Measurements from ENCODE around the gene KRT4.

The KRT4 gene

GRCh38 chr12:52787324-52788191, 26.4 kb downstream of the KRT4 start:
- Histone ChIP-seq H3K27ac (no peak overlapping the region), H3K27me3 (no peaks in the 10 kb centered on the region), H3K4me1 (no peaks in the 10 kb centered on the region), H4K20me1 (no peaks in the 10 kb centered on the region), H3K4me2 (no peak overlapping the region), H3K4me3 (no peak overlapping the region), H3K9me3 (no peaks in the 10 kb centered on the region), H3K9ac (no peak overlapping the region), H3K36me3 (no peaks in the 10 kb centered on the region)
- TF ChIP-seq Cebpa-rat (IDR thresholded peaks at IDR 0.05) = no peak

- H3K27me3 ChIP-seq = no peaks in the 10 kb centered on the region
- no peak for TF ChIP-seq Cebpa-rat (IDR thresholded peaks at IDR 0.05)
- H3K4me2 ChIP-seq = no peak overlapping the region
- no peak overlapping the region for H3K9ac ChIP-seq
- no peaks in the 10 kb centered on the region for H3K36me3 ChIP-seq
- H3K4me1 ChIP-seq = no peaks in the 10 kb centered on the region
- no peak overlapping the region for H3K27ac ChIP-seq
- H4K20me1 ChIP-seq = no peaks in the 10 kb centered on the region
- H3K4me3 ChIP-seq = no peak overlapping the region
- no peaks in the 10 kb centered on the region for H3K9me3 ChIP-seq
Measured at GRCh38 chr12:52784909-52785308, 29.0 kb downstream of the KRT4 start.

GRCh38 chr12:52783563-52784316, 30.2 kb downstream of the KRT4 start:
- no peak for TF ChIP-seq Cebpa-rat (IDR thresholded peaks at IDR 0.05)
- no peaks in the 10 kb centered on the region for H3K27me3 ChIP-seq

GRCh38 chr12:52782502-52782901, 31.4 kb downstream of the KRT4 start:
- Histone ChIP-seq H3K4me2 (no peak overlapping the region), H3K36me3 (no peaks in the 10 kb centered on the region), H3K4me1 (no peaks in the 10 kb centered on the region), H3K9ac (no peak overlapping the region), H3K27me3 (no peaks in the 10 kb centered on the region), H3K4me3 (no peak overlapping the region), H3K27ac (no peak overlapping the region), H4K20me1 (no peaks in the 10 kb centered on the region), H3K9me3 (no peaks in the 10 kb centered on the region)
- no peak for TF ChIP-seq Cebpa-rat (IDR thresholded peaks at IDR 0.05)

More at GRCh38 chr12:52783563-52784316, 30.2 kb downstream of the KRT4 start:
- Histone ChIP-seq H3K4me3 (no peak overlapping the region), H3K9me3 (no peaks in the 10 kb centered on the region), H3K4me1 (no peaks in the 10 kb centered on the region), H4K20me1 (no peaks in the 10 kb centered on the region), H3K36me3 (no peaks in the 10 kb centered on the region), H3K4me2 (no peak overlapping the region), H3K9ac (no peak overlapping the region), H3K27ac (no peak overlapping the region)

- Histone ChIP-seq H3K27ac (no peak overlapping the region), H3K36me3 (no peaks in the 10 kb centered on the region), H3K27me3 (no peaks in the 10 kb centered on the region), H3K4me1 (no peaks in the 10 kb centered on the region), H3K4me3 (no peak overlapping the region), H3K4me2 (no peak overlapping the region), H3K9me3 (no peaks in the 10 kb centered on the region), H3K9ac (no peak overlapping the region), H4K20me1 (no peaks in the 10 kb centered on the region)
- no peak for TF ChIP-seq Cebpa-rat (IDR thresholded peaks at IDR 0.05)
Measured at GRCh38 chr12:52781399-52782082, 32.4 kb downstream of the KRT4 start.

GRCh38 chr12:52779914-52780313, 34.0 kb downstream of the KRT4 start:
- TF ChIP-seq Cebpa-rat (IDR thresholded peaks at IDR 0.05) = no peak
- no peak overlapping the region for H3K27ac ChIP-seq
- H3K4me3 ChIP-seq = no peak overlapping the region
- H3K27me3 ChIP-seq = no peaks in the 10 kb centered on the region
- no peak overlapping the region for H3K9ac ChIP-seq
- no peaks in the 10 kb centered on the region for H4K20me1 ChIP-seq
- H3K4me1 ChIP-seq = no peaks in the 10 kb centered on the region
- H3K9me3 ChIP-seq = no peaks in the 10 kb centered on the region
- no peak overlapping the region for H3K4me2 ChIP-seq
- H3K36me3 ChIP-seq = no peaks in the 10 kb centered on the region

- Histone ChIP-seq H3K4me2 (no peak overlapping the region), H3K27me3 (no peaks in the 10 kb centered on the region), H3K9ac (no peak overlapping the region), H3K4me3 (no peak overlapping the region), H3K36me3 (no peaks in the 10 kb centered on the region), H3K27ac (no peak overlapping the region), H4K20me1 (no peaks in the 10 kb centered on the region), H3K4me1 (no peaks in the 10 kb centered on the region), H3K9me3 (no peaks in the 10 kb centered on the region)
- no peak for TF ChIP-seq Cebpa-rat (IDR thresholded peaks at IDR 0.05)
Measured at GRCh38 chr12:52778833-52779232, 35.1 kb downstream of the KRT4 start.

GRCh38 chr12:52777566-52777965, 36.4 kb downstream of the KRT4 start:
- H3K9ac ChIP-seq = no peak overlapping the region
- no peaks in the 10 kb centered on the region for H3K9me3 ChIP-seq
- H3K27ac ChIP-seq = no peak overlapping the region
- no peak overlapping the region for H3K4me3 ChIP-seq
- H3K27me3 ChIP-seq = no peaks in the 10 kb centered on the region
- no peak for TF ChIP-seq Cebpa-rat (IDR thresholded peaks at IDR 0.05)
- no peaks in the 10 kb centered on the region for H3K36me3 ChIP-seq
- no peaks in the 10 kb centered on the region for H4K20me1 ChIP-seq
- no peaks in the 10 kb centered on the region for H3K4me1 ChIP-seq
- H3K4me2 ChIP-seq = no peak overlapping the region

GRCh38 chr12:52776913-52777395, 37.0 kb downstream of the KRT4 start, which contains the start of gene KRT76:
Gene KRT76 (minus strand): TSS chr12:52777345. CDS start chr12:52777291, 54 bp downstream.
- Histone ChIP-seq H3K4me1 (no peaks in the 10 kb centered on the region), H3K36me3 (no peaks in the 10 kb centered on the region), H3K9ac (no peak within 1 kb of the TSS), H3K4me2 (no peak within 1 kb of the TSS), H3K27me3 (no peaks in the 10 kb centered on the region), H4K20me1 (no peaks in the 10 kb centered on the region), H3K9me3 (no peaks in the 10 kb centered on the region), H3K4me3 (no peak within 1 kb of the TSS), H3K27ac (no peak within 1 kb of the TSS)
- TF ChIP-seq Cebpa-rat (IDR thresholded peaks at IDR 0.05) = no peak

Data from BLaER1 (cell line).